ENCODE measurements around the gene TSSK2. TPM values are rescaled to one million over a fixed set of nuclear protein-coding genes. Genes with fewer than 3 reads are reported as not detected.

TSSK2 gene
- total and polyA plus RNA-seq, 11 donors, result 0.04 to 0.19 (median 0.12) TPM; not detected in 8

GRCh38 chr22:19134874-19135273, 3.8 kb downstream of the TSSK2 start:
- ATAC-seq (no peak), DNase-seq (no peak)
- Histone ChIP-seq H3K9me3 (no peaks in the 10 kb centered on the region), H3K36me3 (peaks cover 0 to 79% (median 70%) of the 10 kb centered on the region in 9 donors), H3K4me3 (no peak overlapping the region), H3K4me1 (no peaks in the 10 kb centered on the region), H3K27me3 (no peaks in the 10 kb centered on the region), H3K27ac (no peak overlapping the region)
- intact Hi-C loops (cut with DNase I), result no loop called here
- WGBS, 4 donors, result 90 to 96% (median 92%) methylated on average over 18 of the region's 18 CpGs
- TF ChIP-seq, protein P1, sequence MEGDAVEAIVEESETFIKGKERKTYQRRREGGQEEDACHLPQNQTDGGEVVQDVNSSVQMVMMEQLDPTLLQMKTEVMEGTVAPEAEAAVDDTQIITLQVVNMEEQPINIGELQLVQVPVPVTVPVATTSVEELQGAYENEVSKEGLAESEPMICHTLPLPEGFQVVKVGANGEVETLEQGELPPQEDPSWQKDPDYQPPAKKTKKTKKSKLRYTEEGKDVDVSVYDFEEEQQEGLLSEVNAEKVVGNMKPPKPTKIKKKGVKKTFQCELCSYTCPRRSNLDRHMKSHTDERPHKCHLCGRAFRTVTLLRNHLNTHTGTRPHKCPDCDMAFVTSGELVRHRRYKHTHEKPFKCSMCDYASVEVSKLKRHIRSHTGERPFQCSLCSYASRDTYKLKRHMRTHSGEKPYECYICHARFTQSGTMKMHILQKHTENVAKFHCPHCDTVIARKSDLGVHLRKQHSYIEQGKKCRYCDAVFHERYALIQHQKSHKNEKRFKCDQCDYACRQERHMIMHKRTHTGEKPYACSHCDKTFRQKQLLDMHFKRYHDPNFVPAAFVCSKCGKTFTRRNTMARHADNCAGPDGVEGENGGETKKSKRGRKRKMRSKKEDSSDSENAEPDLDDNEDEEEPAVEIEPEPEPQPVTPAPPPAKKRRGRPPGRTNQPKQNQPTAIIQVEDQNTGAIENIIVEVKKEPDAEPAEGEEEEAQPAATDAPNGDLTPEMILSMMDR (IDR thresholded peaks at IDR 0.05), result no peak

- H3K9me3 ChIP-seq, result no peaks in the 10 kb centered on the region
- DNase-seq (no peak), ATAC-seq (no peak)
- H3K27ac ChIP-seq, result no peak overlapping the region
- TF ChIP-seq, protein P1 (IDR thresholded peaks at IDR 0.05), result no peak
- TF ChIP-seq POLR2A (IDR thresholded peaks at IDR 0.05), result no peak
- no peak overlapping the region for H3K4me3 ChIP-seq
- H3K27me3 ChIP-seq, result no peaks in the 10 kb centered on the region
- WGBS, 4 donors, result 93 to 97% (median 96%) methylated on average over 10 of the region's 10 CpGs
- intact Hi-C loops (cut with DNase I), result no loop called here
- H3K36me3 ChIP-seq, result peaks cover 4 to 97% (median 90%) of the 10 kb centered on the region in 9 donors
- H3K4me1 ChIP-seq, result no peaks in the 10 kb centered on the region
Observed at GRCh38 chr22:19136915-19137314, 5.8 kb downstream of the TSSK2 start.

DNA sequence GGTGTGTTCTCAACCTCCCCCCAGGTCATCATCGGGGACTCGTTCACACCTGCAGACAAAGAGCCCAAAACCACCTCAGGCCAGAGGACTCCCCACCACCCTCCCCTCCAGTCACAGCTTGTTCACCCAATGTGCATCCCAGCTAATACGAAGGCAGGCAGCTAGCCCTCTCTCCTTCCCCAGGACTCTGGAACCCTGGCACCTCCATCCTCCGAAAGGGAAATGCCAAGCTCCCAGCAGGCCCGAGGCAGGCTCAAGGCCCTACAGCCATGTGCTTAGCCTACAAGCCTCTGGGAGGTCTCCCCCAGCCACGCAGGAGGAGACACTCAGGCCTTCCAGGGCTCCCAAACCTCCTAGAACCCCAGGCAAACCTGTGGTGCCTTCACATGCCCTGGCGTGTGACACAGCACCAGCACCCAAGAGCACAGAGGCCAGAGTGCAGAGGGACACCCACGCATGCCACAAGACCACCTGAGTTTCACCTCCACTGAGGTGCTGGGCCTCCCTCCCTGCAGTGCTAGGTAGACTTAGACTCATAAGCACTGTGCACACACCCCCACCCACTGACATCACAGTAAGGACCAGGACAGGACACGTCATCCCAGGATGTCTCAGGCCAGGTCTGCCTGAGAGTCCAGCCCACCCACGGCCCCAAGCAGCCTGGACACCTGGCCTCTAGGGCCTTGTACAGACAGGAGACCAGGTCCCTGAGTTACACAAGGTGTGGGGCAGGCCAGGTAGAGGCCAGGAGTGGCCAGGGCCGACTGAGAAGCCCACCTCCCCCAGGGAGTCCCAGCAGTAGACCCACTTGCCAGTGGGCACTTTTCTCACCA, 6.5 kb downstream of the TSSK2 start:
- 91 to 96% (median 93%) methylated on average over 9 to 11 of the region's 11 CpGs for WGBS, 4 donors
- Histone ChIP-seq H3K9me3 (no peaks in the 10 kb centered on the region), H3K4me3 (no peak overlapping the region), H3K4me1 (no peaks in the 10 kb centered on the region), H3K27me3 (no peaks in the 10 kb centered on the region), H3K27ac (no peak overlapping the region), H3K36me3 (peaks cover 4 to 99% (median 94%) of the 10 kb centered on the region in 9 donors)
- no peak for DNase-seq
- ATAC-seq, result no peak
- intact Hi-C loops (cut with DNase I), result no loop called here
- TF ChIP-seq POLR2A (IDR thresholded peaks at IDR 0.05), result no peak
- TF ChIP-seq, protein P1 (IDR thresholded peaks at IDR 0.05), result no peak

- Histone ChIP-seq H3K27ac (no peak overlapping the region), H3K4me3 (no peak overlapping the region), H3K9me3 (no peaks in the 10 kb centered on the region), H3K4me1 (peaks cover 0 to 6% (median 2%) of the 10 kb centered on the region in 12 donors), H3K27me3 (no peaks in the 10 kb centered on the region), H3K36me3 (peaks cover 4 to 95% (median 91%) of the 10 kb centered on the region in 9 donors)
- TF ChIP-seq POLR2A (IDR thresholded peaks at IDR 0.05), result no peak
- TF ChIP-seq, protein P1 (IDR thresholded peaks at IDR 0.05), result no peak
- ATAC-seq (no peak), DNase-seq (no peak)
- intact Hi-C loops (cut with DNase I), result no loop called here
- WGBS, 4 donors, result 88 to 94% (median 90%) methylated on average over 8 to 15 of the region's 15 CpGs
Observed at GRCh38 chr22:19138217-19139000, 7.3 kb downstream of the TSSK2 start.

Measured in heart left ventricle (tissue), 16 donors.